AG09319 (cell line): ENCODE results near the gene PSMA7.

Experiments
- DNase-seq: peaks from one replicate; pipeline ENCODE4 v3.0.0-alpha.2; 2010; ENCODE audit warnings: low read depth; ENCODE audit errors: extremely low read depth
- TF ChIP-seq, protein P1 (sequence below): IDR thresholded peaks from 2 replicates; pipeline ENCODE4 v1.5.1; 2011; ENCODE audit warnings: low read depth, mild to moderate bottlenecking, inconsistent platforms, low read length, moderate library complexity

Gene PSMA7

DNA sequence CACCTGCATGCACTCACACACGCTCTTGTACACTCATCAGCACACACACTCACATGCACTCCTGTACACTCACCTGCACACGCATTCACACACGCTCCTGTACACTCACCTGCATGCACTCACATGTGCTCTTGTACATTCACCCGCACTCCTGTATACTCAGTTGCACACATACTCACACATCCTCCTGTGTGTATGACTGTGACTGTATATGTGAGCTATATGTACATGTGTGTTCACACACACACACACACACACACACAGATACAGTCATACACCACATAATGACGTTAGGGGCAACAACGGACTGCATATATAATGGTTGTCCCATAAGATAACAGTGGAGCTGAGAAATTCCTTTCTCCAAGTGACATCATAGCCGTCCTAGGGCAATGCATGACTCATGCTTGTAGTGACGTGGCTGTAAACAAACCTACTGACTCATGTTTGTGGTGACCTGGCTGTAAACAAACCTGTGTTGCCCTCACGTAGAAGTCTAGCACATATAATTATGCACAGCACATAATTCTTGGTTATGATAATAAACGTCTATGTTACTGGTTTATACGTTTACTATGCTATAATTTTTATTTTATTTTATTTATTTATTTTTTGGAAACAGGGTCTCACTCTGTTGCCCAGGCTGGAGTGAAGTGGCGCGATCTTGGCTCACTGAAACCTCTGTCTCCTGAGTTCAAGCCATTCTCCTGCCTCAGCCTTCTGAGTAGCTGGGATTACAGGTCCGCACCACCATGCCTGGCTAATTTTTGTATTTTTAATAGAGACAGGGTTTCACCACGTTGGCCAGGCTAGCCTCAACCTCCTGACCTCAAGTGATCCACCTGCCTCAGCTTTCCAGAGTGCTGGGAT lies 54.7 kb downstream of the PSMA7 start:
- DNase-seq, result peak; percentile 29

DNA sequence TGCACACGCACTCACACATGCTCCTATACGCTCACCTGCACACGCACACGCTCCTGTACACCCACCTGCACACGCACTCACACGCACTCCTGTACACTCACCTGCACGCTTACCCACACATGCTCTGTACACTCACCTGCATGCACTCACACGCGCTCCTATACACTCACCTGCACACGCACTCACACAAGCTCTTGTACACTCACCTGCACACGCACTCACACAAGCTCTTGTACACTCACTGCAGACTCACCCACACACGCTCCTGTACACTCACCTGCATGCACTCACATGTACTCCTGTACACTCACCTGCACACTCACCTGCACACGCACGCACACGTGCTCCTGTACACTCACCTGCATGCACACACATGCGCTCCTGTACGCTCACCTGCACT lies 55.6 kb downstream of the PSMA7 start:
- no peak for DNase-seq
- TF ChIP-seq, protein P1, sequence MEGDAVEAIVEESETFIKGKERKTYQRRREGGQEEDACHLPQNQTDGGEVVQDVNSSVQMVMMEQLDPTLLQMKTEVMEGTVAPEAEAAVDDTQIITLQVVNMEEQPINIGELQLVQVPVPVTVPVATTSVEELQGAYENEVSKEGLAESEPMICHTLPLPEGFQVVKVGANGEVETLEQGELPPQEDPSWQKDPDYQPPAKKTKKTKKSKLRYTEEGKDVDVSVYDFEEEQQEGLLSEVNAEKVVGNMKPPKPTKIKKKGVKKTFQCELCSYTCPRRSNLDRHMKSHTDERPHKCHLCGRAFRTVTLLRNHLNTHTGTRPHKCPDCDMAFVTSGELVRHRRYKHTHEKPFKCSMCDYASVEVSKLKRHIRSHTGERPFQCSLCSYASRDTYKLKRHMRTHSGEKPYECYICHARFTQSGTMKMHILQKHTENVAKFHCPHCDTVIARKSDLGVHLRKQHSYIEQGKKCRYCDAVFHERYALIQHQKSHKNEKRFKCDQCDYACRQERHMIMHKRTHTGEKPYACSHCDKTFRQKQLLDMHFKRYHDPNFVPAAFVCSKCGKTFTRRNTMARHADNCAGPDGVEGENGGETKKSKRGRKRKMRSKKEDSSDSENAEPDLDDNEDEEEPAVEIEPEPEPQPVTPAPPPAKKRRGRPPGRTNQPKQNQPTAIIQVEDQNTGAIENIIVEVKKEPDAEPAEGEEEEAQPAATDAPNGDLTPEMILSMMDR, result no peak

More for the DNA sequence above, 54.7 kb downstream of the PSMA7 start:
- TF ChIP-seq, protein P1, result no peak

DNA sequence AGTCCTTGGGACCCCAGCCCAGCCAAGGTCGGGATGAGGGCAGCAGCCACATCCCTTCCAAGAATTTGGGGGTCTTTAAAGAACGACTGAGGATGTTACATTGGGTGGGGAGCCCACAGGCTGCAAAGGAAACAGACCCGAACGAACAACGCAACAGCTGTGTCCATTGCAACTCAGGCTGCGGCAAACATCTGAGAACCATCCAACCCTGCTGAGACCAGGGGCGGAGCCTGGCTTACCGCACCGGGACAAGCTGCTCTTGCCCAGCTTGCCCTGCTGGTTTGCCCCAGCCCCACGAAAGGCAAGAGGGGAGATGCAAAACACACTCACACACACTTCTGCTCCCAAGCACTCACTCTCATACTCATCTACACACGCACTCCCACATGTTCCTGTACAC lies 56.0 kb downstream of the PSMA7 start:
- DNase-seq, result no peak
- TF ChIP-seq, protein P1, result no peak
